Cerebellar cortex (tissue), 1 donor: Measurements from ENCODE around the gene TOR4A.
"Not testable (repeated sequence)": the region's sequence is repeated elsewhere in the genome, so short reads cannot be mapped to it uniquely, and the experiment has no call there.

Experiments
- DNase-seq: peaks from one replicate; pipeline ENCODE4 v3.0.0-alpha.2; 2015; ENCODE audit warnings: low spot score

TOR4A gene

DNA sequence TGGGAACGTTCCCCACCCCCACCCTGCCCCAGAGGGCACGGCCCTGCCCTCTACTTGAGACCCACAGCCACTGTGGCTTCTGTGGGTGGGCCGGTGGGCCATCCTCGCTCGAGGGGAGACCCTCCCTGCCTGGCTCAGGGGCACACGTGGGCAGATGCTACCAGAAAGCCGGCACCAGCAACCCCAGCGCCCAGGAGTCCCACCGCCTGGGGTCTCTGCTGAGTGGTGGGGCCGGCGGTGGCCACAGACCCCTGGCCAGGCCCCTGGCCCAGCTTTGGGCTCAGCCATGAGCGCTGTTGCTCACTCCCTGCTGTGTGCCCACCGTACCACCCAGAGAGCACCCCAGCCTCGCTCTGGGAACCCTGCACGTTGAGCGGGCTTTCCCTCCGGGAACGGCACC, 41.1 kb downstream of the TOR4A start:
- DNase-seq: no peak

DNA sequence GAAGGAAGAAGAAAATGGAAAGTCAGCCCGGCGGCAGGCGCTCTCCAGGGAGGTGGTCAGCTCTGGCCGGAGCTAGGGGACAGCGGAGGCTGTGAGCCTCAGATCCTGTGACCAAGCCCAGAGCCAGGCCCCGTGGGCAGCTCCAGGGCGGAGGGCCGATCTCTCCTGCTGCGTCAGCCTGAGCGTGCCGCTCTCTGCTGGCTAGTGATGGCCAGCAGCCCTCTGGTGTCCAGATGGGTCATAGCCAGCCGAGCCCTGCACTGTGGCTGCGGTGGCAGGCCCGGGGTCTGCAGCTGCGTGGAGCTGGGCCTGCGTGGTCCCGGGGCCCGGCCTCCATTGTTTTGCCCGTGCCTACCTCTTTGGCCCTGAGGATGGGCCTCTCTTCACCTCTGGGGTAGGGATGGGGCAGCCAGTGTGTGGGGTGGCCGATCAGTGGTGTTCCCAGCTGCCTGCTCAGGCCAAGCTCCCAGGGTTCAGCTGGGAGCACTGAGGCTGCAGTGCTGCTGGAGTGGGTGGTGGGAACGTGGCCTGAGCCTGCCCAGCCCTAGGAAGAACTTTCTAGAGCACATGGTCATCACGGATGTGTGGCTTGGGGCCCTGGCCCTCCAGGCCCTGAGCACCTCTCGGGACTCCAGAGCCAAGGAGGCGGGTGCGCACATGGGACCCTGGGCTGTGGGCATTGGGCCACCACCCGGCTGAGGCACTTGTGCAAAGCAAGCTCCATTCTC, 41.6 kb downstream of the TOR4A start:
- DNase-seq: no peak

DNA sequence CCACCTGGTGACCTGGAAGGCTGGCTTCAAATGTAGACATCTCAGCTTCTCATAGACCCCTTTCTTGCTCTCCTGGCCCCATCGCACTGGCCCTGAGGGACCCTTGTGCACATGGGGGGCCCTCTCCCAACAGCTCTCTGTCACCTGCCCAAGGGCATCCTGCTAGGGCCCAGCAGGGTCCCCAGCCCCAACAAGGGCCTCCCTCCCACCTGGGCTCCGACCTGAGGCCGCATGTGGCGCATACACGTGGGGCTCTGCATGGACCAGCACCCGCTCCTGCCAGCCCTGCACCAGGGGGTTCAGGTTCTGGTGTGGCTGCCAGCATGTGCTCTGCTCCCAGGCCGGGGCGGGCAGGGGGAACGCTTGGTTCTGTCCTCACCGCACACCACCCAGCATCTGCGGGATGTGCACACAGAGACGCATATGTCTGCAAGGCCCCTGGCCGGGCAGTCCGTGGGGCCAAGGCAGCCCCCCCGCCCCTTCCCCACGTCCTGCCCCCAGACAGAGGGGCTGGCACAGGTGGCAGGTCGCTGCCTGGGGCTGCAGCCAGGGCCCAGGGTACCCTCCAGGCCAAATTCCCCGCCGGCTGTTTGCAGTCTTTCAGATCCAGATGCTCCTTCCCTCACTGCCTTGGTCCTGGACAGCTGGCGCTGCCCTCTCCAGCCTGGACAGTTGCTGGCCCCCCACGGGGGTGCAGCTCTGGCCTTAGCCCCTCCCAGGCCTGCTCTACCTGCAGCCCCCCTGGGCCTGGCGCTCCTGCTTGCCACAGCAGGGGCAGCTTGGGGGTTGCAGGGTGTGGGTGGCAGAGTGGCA, 42.4 kb downstream of the TOR4A start:
- DNase-seq: no peak

DNA sequence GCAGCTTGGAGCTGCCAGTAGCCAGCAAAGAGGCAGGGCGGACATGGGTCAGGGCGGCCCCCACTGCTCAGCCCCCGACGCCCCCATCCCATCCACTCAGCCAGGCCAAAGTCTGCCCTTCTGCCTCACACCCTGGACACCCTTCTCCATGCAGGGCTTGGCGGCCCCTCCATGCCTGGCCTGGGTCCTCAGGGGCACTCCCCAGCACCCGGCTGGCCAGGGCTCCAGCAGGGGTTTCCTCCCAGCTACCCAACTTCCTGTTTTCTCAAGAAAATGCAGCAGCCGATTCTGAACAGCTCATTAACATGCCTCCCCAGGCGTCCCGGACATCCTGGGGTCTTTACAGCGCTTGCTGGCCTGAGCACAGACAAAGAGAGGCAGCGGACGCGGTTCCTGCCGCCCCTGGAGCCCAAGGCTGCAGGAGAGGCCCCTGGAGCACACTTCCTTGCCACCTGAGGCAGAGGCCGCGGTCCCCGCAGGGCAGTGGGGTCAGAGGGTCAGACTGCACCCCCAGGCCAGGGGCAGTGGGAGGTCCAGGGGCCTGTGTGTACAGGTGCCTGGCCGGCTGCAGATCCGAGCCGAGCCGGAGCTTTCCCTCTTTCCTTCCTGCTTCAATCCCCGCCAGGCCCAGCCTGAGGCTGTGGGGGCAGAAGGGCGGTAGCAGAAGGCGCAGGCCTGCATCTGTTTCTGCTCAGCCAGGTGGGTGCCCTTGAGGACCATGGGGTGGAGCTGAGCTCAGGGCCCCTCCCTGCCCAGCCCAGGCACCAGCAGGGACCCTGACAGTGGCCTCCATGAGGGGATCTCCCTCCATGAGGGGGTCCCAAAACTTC, 43.2 kb downstream of the TOR4A start:
- DNase-seq: no peak

DNA sequence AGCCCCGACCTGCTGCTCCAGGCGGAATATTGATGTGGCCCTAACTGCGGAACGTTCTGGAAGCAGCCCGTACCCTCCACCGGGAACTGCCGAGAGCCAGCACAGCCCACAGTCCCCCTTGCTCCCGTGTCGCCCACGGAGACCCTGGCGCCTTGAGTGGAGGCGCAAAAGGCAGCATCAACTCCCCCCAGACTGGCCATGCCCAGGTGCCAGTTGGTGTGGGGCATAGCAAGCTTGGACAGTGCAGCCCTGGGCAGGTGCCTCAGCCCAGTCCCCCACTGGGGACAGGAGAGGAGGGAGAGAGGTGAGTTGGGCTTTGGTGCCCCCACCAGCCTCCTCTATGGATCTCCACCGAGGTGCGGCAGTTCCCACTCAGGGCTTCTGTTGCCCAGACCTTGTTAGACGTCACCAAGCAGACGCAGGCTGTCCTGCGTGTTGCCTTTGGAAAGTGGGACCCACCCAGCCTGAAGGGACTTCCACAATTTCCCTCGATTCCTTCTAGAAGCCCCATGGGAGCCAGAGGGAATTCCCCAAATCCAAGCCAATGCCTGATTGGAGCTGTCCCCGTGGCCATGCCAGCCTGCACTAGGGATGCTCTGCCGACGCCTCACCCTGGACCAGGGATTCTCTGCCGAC, 44.3 kb downstream of the TOR4A start:
- no peak for DNase-seq

DNA sequence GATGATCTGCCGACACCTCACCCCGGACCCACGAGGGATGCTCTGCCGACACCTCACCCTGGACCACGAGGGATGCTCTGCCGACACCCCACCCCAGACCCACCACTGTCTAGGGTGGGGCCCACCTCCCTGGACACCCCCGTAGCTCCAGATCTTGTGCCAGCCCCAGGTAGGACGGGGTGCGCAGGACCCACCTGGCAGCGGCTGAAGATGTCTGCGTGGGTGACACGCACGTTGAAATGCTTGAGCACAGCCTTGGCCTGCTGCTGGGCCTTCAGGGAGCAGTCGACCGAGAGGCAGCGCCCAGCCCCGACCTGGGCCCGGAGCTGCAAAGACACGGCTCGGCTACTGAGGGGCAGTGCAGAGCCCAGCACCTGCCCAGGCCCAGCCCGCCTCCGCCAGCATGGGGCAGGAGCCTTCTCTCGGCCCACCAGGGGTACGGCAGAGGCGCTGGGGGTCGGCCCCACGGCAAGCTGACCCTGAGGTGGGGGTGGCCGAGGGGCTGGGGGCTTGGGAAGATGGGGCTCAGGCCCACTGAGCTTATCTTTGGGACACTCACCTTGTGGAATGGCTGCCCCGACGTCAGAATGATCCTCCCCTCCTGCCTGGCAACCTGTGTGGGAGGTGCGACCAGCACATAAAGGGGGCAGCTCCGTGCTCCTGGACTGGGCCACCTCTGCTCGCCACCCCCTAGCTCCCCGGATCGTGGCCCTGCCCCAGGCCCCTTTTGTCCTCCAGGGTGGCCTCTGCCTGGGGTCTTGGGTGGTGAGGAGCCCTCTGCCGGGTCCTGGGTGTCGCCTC, 46.2 kb downstream of the TOR4A start:
- DNase-seq: no peak

DNA sequence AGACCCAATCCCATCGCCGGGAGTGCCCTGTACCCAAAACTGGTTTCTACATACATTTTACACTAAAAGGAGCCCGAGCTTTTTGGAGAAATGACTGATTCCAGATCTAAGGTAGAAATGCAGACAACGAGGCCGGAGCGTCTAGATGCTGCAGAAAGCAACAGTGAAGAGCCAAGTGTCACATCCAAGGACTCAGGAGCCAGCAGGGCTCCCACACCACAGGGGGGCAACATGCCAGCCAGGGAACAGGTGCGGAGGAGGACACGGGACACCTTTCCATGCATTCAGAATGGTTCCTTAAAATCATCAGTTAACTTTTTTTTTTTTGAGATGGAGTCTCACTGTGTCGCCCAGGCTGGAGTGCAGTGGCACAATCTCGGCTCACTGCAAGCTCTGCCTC, 47.6 kb downstream of the TOR4A start:
- no peak for DNase-seq

DNA sequence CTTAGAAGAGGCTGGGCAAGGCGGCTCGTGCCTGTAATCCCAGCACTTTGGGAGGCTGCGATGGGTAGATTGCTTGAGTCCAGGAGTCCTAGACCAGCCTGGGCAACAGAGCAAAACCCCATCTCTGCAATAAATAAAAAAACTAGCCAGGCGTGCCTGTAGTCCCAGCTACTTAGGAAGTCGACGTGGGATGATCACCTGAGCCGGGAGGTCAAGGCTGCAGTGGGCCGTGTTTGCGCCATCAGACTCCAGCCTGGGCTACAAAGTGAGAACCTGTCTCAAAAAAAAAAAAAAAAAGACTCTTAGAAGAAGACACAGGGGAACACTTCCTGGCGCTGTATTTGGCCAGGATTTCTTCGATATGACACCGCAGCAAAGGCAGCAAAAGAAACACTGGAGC, 48.3 kb downstream of the TOR4A start:
- DNase-seq: no peak

DNA sequence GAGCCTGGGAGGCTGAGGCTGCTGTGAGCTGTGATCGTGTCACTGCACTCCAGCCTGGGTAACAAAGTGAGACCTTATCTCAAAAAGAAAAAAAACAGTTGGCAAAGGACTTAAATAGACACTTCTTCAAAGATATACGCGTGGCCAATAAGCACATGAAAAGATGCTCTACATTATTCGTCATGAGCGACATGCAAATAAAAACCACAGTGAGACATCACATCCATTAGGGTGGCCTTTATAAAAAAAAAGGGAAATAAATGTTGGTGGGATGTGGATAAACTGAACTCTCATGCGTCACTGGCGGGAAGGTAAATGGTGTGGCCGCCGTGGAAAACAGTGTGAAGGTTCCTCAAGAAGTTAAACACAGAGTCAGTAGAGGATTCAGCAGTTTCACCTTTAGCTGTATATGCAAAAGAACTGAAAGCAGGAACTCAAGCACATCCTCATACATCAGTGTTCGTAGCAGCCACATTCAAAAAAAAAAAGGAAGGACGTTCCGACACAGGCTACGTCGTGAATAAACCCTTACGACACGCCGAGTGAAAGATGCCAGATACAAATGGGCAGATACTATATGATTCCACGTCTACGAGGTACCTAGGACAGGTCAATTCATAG, 49.0 kb downstream of the TOR4A start:
- DNase-seq: no peak

DNA sequence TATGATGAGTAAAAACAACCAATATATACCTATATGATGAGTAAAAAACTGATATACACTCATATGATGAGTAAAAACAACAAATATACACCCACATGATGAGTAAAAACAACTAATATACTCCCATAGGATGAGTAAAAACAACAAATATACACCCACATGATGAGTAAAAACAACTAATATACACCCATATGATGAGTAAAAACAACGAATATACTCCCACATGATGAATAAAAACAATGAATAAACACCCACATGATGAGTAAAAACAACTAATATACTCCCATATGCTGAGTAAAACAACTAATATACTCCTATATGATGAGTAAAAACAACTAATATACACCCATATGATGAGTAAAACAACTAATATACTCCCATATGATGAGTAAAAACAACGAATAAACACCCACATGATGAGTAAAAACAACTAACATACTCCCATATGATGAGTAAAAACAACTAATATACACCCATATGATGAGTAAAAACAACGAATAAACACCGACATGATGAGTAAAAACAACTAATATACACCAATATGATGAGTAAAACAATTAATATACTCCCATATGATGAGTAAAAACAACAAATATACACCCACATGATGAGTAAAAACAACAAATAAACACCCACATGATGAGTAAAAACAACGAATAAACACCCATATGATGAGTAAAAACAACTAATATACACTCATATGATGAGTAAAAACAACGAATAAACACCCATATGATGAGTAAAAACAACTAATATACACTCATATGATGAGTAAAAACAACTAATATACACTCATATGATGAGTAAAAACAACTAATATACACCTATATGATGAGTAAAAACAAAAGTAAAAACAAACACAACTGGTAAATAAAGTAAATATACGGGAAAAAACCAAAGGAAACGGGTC, 50.4 kb downstream of the TOR4A start:
- DNase-seq: not testable (repeated sequence)

DNA sequence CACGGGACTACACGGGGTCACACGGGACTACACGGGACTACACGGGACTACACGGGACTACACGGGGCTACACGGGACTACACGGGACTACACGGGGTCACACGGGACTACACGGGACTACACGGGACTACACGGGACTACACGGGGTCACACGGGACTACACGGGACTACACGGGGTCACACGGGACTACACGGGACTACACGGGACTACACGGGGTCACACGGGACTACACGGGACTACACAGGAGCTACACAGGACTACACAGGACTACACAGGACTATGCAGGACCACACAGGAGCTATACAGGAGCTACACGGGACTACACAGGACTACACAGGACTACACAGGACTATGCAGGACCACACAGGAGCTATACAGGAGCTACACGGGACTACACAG, 52.1 kb downstream of the TOR4A start:
- DNase-seq: not testable (repeated sequence)

DNA sequence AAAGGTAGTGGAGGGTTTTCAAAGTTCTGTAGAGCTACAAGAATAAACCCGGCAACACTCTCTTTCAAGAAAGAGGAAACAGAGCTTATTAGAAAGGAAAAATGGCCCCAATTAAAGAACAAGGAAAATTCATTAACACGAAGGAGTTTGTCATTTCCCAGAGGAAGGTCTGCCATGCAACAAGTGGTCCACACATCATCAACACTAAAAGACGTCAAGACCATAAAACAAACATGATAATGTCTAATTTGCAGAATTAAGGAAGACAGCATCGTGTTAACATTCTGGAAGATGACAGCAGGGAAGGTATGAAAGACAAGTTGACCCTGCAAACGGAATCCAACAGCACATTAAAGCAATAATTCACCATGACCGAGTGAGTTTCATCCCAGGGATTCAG, 53.2 kb downstream of the TOR4A start:
- DNase-seq: no peak

DNA sequence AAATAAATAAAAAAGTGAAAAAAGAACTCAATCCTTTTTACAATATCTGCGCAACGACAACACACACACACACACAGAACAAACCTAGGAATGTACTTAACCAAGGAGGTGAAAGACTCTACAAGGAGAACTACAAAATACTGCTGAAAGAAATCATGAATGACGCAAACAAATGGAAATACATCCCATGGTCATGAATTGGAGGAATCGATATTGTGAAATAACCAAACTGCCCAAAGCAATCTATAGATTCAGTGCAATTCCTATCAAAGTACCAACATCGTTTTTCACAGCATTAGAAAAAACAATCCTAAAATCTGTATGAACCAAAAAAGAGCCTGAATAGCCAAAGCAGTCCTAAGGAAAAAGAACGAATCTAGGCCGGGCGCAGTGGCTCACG, 54.4 kb downstream of the TOR4A start:
- no peak for DNase-seq
